Measurements from ENCODE around the gene B4GALT5. TPM values are rescaled to one million over a fixed set of nuclear protein-coding genes. Genes with fewer than 3 reads are reported as not detected.
"Not testable (repeated sequence)": the region's sequence is repeated elsewhere in the genome, so short reads cannot be mapped to it uniquely, and the experiment has no call there.

The B4GALT5 gene
- total RNA-seq, 6 donors from 2014 or later: 16.2 to 49.0 (median 36.7) TPM

DNA sequence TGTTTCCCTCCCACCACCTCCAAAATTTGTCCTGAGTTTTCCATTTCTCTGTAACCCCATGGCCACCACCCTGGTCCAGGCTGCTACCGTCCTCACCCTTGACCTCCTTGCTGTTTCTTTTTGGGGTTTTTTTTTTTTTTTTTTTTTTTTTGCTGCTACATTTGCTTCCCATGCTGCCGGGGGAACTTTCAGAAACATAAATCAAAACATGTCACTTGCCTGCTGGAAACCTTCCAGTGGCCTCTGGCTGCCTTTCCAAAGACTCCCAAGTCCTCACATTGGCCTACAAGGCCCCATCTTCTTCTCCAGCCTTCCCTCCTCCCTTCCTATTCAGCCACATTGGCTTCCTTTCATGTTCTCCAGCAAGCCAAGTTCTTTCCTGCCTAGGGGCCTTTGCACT, 95.4 kb downstream of the B4GALT5 start:
- no peak for TF ChIP-seq EP300 (IDR thresholded peaks at IDR 0.05)
- Histone ChIP-seq H3K27ac (no peak overlapping the region), H3K9me3 (peaks cover 0 to 7% (median 0%) of the 10 kb centered on the region in 4 donors), H3K4me3 (no peak overlapping the region), H3K4me1 (no peaks in the 10 kb centered on the region), H3K36me3 (no peaks in the 10 kb centered on the region), H3K27me3 (no peaks in the 10 kb centered on the region)
- no peak for ATAC-seq (ENCODE audit: low FRiP score in 2 of 2)
- 35 to 49% methylated on average over 2 of the region's 2 CpGs for WGBS, 2 donors
- no peak for DNase-seq

DNA sequence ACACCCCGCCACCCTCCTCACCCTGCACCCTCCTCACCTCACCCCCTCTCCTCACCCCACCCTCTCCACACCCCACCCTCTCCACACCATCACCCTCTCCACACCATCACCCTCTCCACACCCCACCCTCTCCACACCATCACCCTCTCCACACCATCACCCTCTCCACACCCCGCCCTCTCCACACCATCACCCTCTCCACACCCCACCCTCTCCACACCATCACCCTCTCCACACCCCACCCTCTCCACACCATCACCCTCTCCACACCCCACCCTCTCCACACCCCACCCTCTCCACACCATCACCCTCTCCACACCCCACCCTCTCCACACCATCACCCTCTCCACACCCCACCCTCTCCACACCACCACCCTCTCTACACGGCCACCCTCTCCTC, 96.3 kb downstream of the B4GALT5 start:
- peak in 1 of 2 donors; percentile 37 for ATAC-seq (ENCODE audit: low FRiP score in 2 of 2)
- H3K9me3 ChIP-seq, DNase-seq, H3K4me1 ChIP-seq, H3K27ac ChIP-seq, H3K4me3 ChIP-seq, H3K27me3 ChIP-seq, H3K36me3 ChIP-seq: not testable (repeated sequence)
- 58 to 60% methylated on average over 2 of the region's 3 CpGs for WGBS, 2 donors

DNA sequence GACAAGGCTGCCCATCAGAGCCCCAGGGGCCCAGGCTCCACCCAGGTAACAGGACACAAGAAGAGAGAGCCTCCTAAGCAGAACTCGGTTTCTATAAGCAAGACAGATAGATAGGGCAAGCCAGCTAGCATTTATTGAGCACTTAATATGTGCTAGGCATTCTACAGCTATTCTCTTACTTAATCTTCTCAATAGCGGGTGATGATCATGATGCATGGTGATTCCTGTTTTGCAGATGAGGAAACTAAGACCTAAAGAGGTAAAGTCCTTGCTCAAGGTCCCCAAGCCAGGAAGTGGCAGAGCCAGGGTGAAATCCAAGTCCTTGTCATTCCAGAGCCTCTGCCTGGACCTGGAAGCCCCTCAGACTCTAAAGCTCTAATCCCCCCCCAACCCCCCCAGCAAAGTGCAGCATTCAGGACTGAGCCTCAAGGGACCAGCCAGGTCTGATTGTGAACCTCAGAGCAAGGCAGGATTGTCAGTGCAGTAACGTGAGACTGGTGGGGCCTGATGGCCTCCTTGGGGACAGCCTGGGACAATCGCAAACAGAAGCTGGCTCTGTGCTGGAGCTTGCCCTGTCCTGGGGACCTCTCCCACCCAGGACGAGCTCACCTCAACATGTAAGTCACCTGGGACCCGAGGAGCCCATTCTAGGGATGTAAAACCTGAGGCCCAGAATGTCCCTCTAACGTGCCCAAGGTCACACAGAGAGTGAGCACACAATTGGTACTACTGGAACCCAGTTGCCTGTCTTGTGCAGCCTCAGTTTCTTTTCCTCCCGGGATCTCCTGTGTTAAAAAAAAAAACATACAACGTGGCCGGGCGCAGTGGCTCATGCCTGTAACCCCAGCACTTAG, 97.3 kb downstream of the B4GALT5 start:
- DNase-seq (no peak), ATAC-seq (ENCODE audit: low FRiP score in 2 of 2) (no peak)
- Histone ChIP-seq H3K9me3 (no peaks in the 10 kb centered on the region), H3K27ac (no peak overlapping the region), H3K4me1 (peaks cover 0 to 2% (median 1%) of the 10 kb centered on the region in 4 donors), H3K36me3 (no peaks in the 10 kb centered on the region), H3K4me3 (no peak overlapping the region), H3K27me3 (no peaks in the 10 kb centered on the region)
- WGBS, 2 donors: 86 to 94% methylated on average over 9 to 11 of the region's 11 CpGs
- TF ChIP-seq, protein P1, sequence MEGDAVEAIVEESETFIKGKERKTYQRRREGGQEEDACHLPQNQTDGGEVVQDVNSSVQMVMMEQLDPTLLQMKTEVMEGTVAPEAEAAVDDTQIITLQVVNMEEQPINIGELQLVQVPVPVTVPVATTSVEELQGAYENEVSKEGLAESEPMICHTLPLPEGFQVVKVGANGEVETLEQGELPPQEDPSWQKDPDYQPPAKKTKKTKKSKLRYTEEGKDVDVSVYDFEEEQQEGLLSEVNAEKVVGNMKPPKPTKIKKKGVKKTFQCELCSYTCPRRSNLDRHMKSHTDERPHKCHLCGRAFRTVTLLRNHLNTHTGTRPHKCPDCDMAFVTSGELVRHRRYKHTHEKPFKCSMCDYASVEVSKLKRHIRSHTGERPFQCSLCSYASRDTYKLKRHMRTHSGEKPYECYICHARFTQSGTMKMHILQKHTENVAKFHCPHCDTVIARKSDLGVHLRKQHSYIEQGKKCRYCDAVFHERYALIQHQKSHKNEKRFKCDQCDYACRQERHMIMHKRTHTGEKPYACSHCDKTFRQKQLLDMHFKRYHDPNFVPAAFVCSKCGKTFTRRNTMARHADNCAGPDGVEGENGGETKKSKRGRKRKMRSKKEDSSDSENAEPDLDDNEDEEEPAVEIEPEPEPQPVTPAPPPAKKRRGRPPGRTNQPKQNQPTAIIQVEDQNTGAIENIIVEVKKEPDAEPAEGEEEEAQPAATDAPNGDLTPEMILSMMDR (IDR thresholded peaks at IDR 0.05): no peak
- TF ChIP-seq EP300 (IDR thresholded peaks at IDR 0.05): no peak
- no peak for TF ChIP-seq POLR2AphosphoS5 (IDR thresholded peaks at IDR 0.05)
- TF ChIP-seq POLR2A (IDR thresholded peaks at IDR 0.05): no peak

DNA sequence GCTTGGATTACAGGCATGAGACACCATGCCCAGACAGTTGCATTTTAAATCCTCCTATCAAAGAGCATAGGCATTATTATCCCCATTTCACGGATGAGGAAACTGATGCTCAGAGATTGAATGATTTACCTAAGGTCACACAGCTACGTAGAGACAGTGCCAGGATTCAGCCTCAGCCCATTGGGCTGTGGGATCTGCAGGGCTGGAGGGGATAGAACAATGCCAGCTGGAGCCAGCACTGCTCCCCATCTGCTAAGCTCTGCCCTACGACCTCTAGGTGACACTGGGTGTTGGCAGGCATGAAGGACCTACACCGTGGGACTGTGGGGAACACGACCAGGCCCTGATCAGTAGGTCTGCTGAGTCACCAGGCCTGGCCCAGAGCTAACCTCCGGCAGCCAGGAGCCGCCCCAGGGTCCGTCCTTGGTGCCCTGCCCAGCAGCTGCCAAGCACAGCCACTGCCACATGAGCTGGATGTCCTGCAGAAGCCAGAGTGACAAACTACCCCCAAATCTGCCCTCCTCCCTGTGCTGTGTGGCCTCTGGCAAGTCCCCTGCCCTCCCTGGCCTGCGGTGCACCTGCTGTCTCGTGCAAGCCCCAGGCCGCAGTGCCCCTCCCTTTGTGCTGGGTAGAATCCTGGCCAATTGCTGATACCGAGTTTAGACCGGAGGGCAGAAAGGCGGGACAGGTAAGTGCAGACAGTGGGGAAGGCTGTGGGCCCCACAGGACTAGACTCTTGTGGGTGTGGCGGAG, 98.1 kb downstream of the B4GALT5 start:
- DNase-seq (no peak), ATAC-seq (ENCODE audit: low FRiP score in 2 of 2) (no peak)
- 92 to 96% methylated on average over 7 to 9 of the region's 15 CpGs for WGBS, 2 donors
- H3K4me1 ChIP-seq: peaks cover 7 to 10% (median 8%) of the 10 kb centered on the region in 4 donors
- no peak overlapping the region for H3K27ac ChIP-seq
- H3K36me3 ChIP-seq: no peaks in the 10 kb centered on the region
- H3K27me3 ChIP-seq: no peaks in the 10 kb centered on the region
- H3K4me3 ChIP-seq: no peak overlapping the region
- H3K9me3 ChIP-seq: no peaks in the 10 kb centered on the region
- TF ChIP-seq, protein P1 (IDR thresholded peaks at IDR 0.05): no peak
- no peak for TF ChIP-seq EP300 (IDR thresholded peaks at IDR 0.05)
- no peak for TF ChIP-seq POLR2AphosphoS5 (IDR thresholded peaks at IDR 0.05)
- TF ChIP-seq POLR2A (IDR thresholded peaks at IDR 0.05): no peak

DNA sequence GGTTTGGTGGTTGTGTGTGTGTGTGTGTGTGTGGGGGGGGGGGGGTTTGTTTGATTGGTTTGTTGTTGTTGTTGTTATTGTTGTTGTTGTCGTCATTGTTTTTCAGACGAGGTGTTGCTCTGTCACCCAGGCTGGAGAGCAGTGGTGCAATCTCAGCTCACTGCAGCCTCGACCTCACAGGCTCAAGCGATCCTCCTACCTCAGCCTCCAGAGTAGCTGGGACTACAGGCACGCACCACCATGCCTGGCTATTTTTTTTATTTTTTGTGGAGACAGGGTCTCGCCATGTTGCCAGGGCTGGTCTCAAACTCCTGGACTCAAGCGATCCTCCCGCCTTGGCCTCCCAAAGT, 98.7 kb downstream of the B4GALT5 start:
- H3K27me3 ChIP-seq; DNase-seq; H3K27ac ChIP-seq; H3K9me3 ChIP-seq; H3K36me3 ChIP-seq; H3K4me3 ChIP-seq; ATAC-seq (ENCODE audit: low FRiP score in 2 of 2): not testable (repeated sequence)
- 91 to 96% methylated on average over 8 of the region's 8 CpGs for WGBS, 2 donors
- peaks cover 8 to 13% (median 9%) of the 10 kb centered on the region in 4 donors for H3K4me1 ChIP-seq

DNA sequence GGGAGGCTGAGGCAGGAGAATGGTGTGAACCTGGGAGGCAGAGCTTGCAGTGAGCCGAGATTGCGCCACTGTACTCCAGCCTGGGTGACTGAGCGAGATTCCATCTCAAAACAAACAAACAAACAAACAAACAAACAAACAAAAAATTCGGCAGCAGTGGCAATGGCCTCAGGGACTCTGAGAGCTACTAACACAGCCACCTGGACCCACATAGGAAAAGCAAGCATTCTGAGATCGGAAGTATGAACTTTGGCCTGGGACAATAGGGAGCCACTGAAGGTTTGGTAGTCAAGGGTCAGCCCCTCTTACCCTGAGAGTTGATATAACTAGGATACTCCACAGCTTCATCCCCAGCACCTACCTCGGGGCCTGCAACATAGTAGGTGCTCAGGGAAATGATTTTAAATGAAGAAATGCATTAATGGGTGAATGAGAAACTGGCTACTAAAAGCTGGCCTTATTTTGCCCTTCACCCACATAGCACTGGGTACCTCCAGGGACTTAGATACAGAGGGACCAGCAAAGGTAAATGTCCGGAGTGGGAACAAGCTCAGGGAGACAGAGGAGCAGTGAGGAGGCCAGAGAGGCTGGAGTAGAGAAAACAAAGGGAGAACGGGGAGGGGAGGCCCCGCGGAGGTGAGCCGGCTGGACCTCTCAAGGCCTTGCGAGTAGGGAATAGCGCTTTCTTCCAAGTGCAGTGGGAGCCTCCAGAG, 99.2 kb downstream of the B4GALT5 start:
- Histone ChIP-seq H3K9me3 (no peaks in the 10 kb centered on the region), H3K27me3 (no peaks in the 10 kb centered on the region), H3K27ac (no peak overlapping the region), H3K36me3 (no peaks in the 10 kb centered on the region), H3K4me3 (no peak overlapping the region), H3K4me1 (peaks cover 8 to 13% (median 9%) of the 10 kb centered on the region in 4 donors)
- no peak for ATAC-seq (ENCODE audit: low FRiP score in 2 of 2)
- TF ChIP-seq POLR2AphosphoS5 (IDR thresholded peaks at IDR 0.05): no peak
- no peak for TF ChIP-seq POLR2A (IDR thresholded peaks at IDR 0.05)
- TF ChIP-seq, protein P1 (IDR thresholded peaks at IDR 0.05): no peak
- TF ChIP-seq EP300 (IDR thresholded peaks at IDR 0.05): no peak
- DNase-seq: no peak
- 76 to 85% methylated on average over 13 of the region's 13 CpGs for WGBS, 2 donors
